MM.1S (cell line): ENCODE measurements around the gene NUDT14.

Source experiments
- DNase-seq: peaks from one replicate; pipeline ENCODE4 v3.0.0-alpha.2; 2015
- H2AFZ ChIP-seq: fragments of 300-600 bp; sonication (generic); 2 replicates; pipeline ENCODE4 v1.6.0; 2016; ENCODE audit warnings: antibody characterized with exemption, low read length
- H3F3A ChIP-seq: fragments of 300-600 bp; sonication (generic); 2 replicates; pipeline ENCODE4 v1.6.1; 2016; ENCODE audit warnings: mild to moderate bottlenecking, antibody characterized with exemption, low read length, moderate library complexity, mixed read lengths; ENCODE audit not compliant: insufficient read depth
- H3K27ac ChIP-seq: fragments of 300-600 bp; sonication (generic); 2 replicates; pipeline ENCODE4 v1.5.1; 2016; ENCODE audit warnings: mild to moderate bottlenecking, low read length
- H3K27me3 ChIP-seq: fragments of 300-600 bp; sonication (generic); replicated peaks from 2 replicates; pipeline ENCODE4 v1.6.0; 2016; ENCODE audit warnings: low read length; ENCODE audit not compliant: insufficient read depth
- H3K36me3 ChIP-seq: fragments of 300-600 bp; sonication (generic); replicated peaks from 2 replicates; pipeline ENCODE4 v1.6.1; 2016; ENCODE audit warnings: mild to moderate bottlenecking, low read length, mixed read lengths; ENCODE audit not compliant: insufficient read depth
- H3K4me1 ChIP-seq: fragments of 300-600 bp; sonication (generic); 2 replicates; pipeline ENCODE4 v1.6.1; 2016; ENCODE audit warnings: low read length, mixed read lengths
- H3K4me2 ChIP-seq: fragments of 300-600 bp; sonication (generic); 2 replicates; pipeline ENCODE4 v1.6.0; 2016; ENCODE audit warnings: low read depth, low read length
- H3K4me3 ChIP-seq: fragments of 300-600 bp; sonication (generic); 2 replicates; pipeline ENCODE4 v1.5.1; 2016; ENCODE audit warnings: low read length, mixed read lengths
- H3K79me2 ChIP-seq: fragments of 300-600 bp; sonication (generic); 2 replicates; pipeline ENCODE4 v1.6.1; 2016; ENCODE audit warnings: mixed run types, low read length, mixed read lengths
- H3K9ac ChIP-seq: fragments of 300-600 bp; sonication (generic); 2 replicates; pipeline ENCODE4 v1.6.1; 2016; ENCODE audit warnings: low read length, mixed read lengths
- H3K9me2 ChIP-seq: fragments of 300-600 bp; sonication (generic); replicated peaks from 2 replicates; pipeline ENCODE4 v1.6.1; 2016; ENCODE audit warnings: mild to moderate bottlenecking, low read length, mixed read lengths; ENCODE audit not compliant: insufficient read depth
- H3K9me3 ChIP-seq: fragments of 300-600 bp; sonication (generic); replicated peaks from 2 replicates; pipeline ENCODE4 v1.6.1; 2016; ENCODE audit warnings: mild to moderate bottlenecking, low read length, mixed read lengths; ENCODE audit not compliant: insufficient read depth
- H4K20me1 ChIP-seq: fragments of 300-600 bp; sonication (generic); 2 replicates; pipeline ENCODE4 v1.6.1; 2016; ENCODE audit warnings: mild to moderate bottlenecking, low read length, moderate library complexity, mixed read lengths; ENCODE audit not compliant: insufficient read depth
- CTCF ChIP-seq: fragments of 300-600 bp; sonication (generic); IDR thresholded peaks from 2 replicates; pipeline ENCODE4 v1.5.1; 2016; ENCODE audit warnings: antibody characterized with exemption, low read length, mixed read lengths
- EZH2 ChIP-seq: fragments of 300-600 bp; sonication (generic); optimal IDR thresholded peaks from 2 replicates; pipeline ENCODE3; 2017; ENCODE audit warnings: low read depth, mild to moderate bottlenecking, antibody characterized with exemption, low read length, mixed read lengths
- EZH2phosphoT487 ChIP-seq: fragments of 300-600 bp; sonication (generic); IDR thresholded peaks from 2 replicates; pipeline ENCODE4 v1.6.1; 2018; ENCODE audit warnings: antibody characterized with exemption, low read length

Gene NUDT14

GRCh38 chr14:105176513-105176912, 4.6 kb downstream of the NUDT14 start:
- TF ChIP-seq EZH2 (no peak), EZH2phosphoT487 (no peak), CTCF (no peak)
- Histone ChIP-seq H3K36me3 (no peaks in the 10 kb centered on the region), H3K9me2 (no peaks in the 10 kb centered on the region), H3K27me3 (no peaks in the 10 kb centered on the region), H3K4me1 (no peaks in the 10 kb centered on the region), H3K4me2 (no peak overlapping the region), H3K27ac (no peak overlapping the region), H2AFZ (no peak overlapping the region), H3K4me3 (no peak overlapping the region), H3F3A (no peaks in the 10 kb centered on the region), H3K79me2 (no peaks in the 10 kb centered on the region), H4K20me1 (no peaks in the 10 kb centered on the region), H3K9ac (no peak overlapping the region), H3K9me3 (no peaks in the 10 kb centered on the region)
- DNase-seq, result no peak

- no peaks in the 10 kb centered on the region for H3F3A ChIP-seq
- H3K9ac ChIP-seq, result no peak overlapping the region
- no peaks in the 10 kb centered on the region for H3K4me1 ChIP-seq
- H3K9me3 ChIP-seq, result no peaks in the 10 kb centered on the region
- H3K9me2 ChIP-seq, result no peaks in the 10 kb centered on the region
- no peaks in the 10 kb centered on the region for H3K79me2 ChIP-seq
- H3K4me3 ChIP-seq, result no peak overlapping the region
- no peak overlapping the region for H3K27ac ChIP-seq
- no peaks in the 10 kb centered on the region for H4K20me1 ChIP-seq
- H3K27me3 ChIP-seq, result peaks cover 10% of the 10 kb centered on the region; the same call in 1 of the 2 replicates
- no peak for DNase-seq
- H2AFZ ChIP-seq, result no peak overlapping the region
- no peak overlapping the region for H3K4me2 ChIP-seq
- H3K36me3 ChIP-seq, result no peaks in the 10 kb centered on the region
- TF ChIP-seq CTCF (no peak), EZH2phosphoT487 (no peak), EZH2 (no peak)
Measured at GRCh38 chr14:105173901-105174894, 6.9 kb downstream of the NUDT14 start.

GRCh38 chr14:105173145-105173544, 8.0 kb downstream of the NUDT14 start:
- Histone ChIP-seq H3K9me2 (no peaks in the 10 kb centered on the region), H3K4me2 (no peak overlapping the region), H4K20me1 (no peaks in the 10 kb centered on the region), H3K9me3 (no peaks in the 10 kb centered on the region), H3K4me1 (no peaks in the 10 kb centered on the region), H3K27me3 (peaks cover 12% of the 10 kb centered on the region; the same call in 1 of the 2 replicates), H2AFZ (no peak overlapping the region), H3K36me3 (no peaks in the 10 kb centered on the region), H3F3A (no peaks in the 10 kb centered on the region), H3K27ac (no peak overlapping the region), H3K9ac (no peak overlapping the region), H3K79me2 (no peaks in the 10 kb centered on the region), H3K4me3 (no peak overlapping the region)
- TF ChIP-seq CTCF, result no peak
- TF ChIP-seq EZH2, result no peak
- TF ChIP-seq EZH2phosphoT487, result no peak
- no peak for DNase-seq
